ENCODE data around the gene SH2D3C.
A peak's percentile ranks its signal among the peaks of the same experiment; 100 is the strongest.

SH2D3C gene

DNA sequence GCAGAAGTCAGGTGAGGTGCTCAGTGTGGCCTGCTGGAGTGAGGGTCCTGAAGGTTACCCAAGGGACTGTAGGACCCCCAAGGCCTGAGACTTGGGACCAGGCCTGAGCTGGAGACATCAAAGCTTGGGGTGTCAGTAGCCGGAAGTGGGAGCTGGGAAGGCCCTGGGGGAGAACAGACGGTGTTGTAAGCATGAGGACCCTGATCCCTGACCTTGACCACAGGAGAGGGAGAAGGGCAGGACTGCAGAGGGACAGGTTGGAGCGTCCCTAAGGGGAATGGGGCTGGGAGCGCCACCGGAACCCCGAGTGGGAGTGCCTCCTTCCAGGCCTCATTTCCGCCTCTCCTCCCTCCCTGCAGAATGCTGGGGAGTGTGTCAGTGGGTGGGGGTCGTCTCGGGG, 62.1 kb downstream of the SH2D3C start:
- DNase-seq: no peak

DNA sequence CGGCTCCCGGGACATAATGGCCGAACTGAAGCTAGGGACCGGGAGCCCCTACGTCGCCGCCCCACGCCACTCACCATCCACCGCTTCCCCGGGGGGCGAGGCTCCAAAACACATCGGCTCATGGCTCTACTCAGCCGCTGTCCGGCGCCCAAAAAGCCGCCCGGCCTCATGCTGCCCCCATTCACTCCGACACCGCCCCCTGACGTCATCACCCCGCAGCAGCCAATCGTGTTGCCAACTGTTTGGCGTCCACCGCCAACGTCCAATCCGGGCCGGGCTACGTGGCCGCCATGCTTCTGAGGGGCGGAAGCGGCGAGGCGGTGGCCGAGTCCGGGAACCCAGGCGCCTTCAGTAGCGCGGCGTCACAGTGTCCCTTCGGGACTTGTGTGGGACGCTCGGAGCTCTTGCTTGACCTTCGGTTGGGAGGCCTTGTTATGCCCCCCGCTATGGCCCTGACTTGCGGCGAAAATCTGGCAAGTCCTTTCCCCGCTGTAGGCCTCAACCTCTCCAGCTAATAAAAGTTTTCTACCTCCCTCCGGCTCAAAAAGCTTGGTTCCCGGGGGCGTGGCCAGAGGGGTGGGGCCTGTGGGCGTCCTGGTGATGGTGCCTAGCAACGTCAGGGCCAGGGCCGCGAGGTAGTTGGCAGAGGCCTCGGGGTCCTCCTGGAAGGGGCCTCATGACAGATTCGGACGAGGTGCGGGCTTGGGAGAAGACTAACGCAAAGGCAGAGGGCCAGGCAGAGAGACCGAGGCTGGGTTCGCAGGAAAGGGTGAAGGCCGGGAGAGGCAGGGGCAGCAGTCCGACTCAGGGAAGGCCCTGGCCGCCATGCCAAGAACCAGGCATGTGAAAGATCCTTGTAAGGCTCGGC, 62.8 kb downstream of the SH2D3C start, which contains the start of the genes PTRH1 and TTC16:
PTRH1 (minus strand) TSS at position 194 of the 868 bp plus-strand sequence; CDS start at position 170, 24 bp downstream.
TTC16 (plus strand) TSS at position 610 of the 868 bp plus-strand sequence; CDS start at position 677, 67 bp downstream.
- DNase-seq: peak; percentile 92 to 96 (median 92)

DNA sequence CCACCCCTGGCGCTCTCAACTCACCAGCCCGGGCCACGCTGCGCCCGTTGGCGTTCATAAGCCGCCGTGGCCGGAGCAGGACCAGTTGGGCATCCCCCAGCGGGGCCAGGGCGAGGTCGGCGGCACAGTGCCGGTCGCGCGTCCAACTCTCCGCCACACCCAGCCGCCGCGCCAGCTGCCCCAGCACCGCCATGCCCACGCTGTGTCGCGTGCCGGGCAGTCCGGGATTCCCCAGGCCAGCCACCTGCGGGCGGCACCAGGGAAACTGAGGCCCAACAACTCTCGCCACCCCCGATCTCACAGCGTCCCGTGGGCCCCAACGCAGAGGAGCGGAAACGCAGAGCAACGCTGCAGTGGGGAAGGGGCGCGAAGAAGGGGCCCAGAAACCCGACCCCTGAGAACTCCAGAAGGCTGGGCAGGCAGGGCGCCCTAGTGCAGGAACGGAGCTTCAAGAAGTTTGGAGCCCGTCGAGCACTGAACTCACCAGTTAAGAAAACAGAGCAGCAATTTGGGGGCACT, 63.5 kb downstream of the SH2D3C start:
- no peak for DNase-seq

DNA sequence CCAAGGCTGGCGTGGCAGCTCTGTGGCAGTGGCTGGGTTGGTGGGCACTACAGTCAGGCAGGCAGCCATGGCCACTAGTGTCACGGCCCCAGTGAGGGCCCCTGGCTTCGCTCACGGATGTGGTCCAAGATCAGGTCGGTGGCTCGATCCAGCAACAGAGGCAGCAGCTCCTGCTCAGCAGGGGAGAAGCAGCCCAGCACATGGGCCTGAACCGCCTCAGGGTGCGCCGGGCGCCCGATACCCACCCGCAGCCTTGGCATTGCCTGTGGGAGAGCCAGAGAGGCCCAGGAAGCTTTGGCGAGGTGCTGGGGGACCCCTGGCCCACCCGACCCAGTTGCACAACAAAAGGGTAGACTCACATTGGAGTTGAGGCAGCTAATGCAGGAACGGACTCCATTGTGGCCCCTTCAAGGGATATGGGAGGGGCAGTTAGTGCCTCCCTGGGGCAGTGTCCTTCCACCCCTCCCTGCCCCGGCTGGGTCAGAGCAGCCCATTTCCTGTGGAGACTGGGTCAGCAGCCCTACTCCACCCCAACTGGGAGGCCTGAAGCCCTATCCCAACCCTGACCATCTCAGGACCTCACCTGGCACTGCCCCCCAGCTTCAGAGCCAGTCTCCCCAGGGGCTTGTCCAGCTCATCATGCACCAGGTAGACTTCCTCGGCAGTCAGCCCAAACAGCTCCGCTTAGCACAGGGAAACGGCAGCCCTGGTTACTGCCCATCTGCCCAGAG, 64.3 kb downstream of the SH2D3C start:
- no peak for DNase-seq

DNA sequence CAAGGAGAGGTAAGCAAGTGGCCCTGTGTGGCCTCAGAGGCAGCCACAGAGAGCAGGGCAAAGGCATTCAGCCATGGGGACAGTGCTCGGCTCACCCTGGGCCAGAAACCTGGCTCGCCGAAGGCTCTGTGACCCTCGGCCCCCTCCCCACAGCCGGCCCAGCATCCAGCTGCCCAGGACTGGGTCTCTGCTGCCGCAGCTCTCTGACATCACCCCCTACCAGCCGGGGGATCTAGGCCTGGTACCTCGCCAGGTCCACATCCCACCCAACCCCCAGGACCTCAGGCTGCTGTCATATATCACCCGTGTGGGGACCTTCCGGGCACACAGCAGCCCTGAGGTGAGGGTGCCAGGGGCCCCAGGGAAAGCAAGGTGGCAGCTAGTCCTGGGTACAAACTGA, 65.6 kb downstream of the SH2D3C start:
- DNase-seq: no peak

DNA sequence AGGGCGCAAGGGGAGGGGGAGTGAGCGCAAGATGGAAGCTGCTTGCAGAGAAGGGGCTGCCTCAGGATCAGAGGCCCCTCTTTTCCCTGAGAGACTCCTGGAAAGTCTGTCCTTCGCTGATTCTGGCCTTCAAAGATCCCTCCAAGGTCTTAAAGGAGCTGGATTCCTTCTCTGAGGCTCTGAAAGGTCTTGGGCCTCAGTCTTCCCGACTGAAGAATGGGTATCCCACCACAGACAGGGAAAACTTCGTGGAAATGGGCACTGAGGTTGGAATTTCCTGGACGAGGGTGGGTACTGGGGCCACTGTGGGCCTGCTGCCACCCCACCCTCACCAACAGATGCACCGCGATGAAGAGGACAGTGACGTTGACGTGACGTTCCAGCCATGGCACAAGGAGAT, 66.1 kb downstream of the SH2D3C start:
- no peak for DNase-seq

DNA sequence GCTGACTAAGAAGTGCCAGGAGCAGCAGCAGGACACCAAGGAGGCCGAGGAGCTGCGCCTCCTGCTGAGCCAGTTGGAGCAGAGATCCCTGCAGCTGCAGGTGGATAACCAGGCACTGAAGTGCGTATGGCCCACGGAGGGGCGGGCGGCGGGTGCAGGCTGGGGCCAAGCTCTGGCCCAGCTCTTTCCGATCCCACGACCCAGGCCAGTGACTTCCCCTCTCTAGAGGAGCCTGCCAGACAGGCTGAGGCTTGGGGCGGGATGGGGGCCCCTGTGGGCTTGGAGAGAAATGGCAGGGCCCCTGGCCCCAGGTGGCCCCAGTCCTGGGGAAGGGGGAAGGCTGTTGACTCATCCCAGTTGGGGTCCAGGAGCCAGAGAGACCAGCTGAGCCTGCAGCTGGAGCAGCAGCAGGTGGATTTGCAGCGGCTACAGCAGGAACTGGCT, 66.6 kb downstream of the SH2D3C start:
- DNase-seq: no peak

DNA sequence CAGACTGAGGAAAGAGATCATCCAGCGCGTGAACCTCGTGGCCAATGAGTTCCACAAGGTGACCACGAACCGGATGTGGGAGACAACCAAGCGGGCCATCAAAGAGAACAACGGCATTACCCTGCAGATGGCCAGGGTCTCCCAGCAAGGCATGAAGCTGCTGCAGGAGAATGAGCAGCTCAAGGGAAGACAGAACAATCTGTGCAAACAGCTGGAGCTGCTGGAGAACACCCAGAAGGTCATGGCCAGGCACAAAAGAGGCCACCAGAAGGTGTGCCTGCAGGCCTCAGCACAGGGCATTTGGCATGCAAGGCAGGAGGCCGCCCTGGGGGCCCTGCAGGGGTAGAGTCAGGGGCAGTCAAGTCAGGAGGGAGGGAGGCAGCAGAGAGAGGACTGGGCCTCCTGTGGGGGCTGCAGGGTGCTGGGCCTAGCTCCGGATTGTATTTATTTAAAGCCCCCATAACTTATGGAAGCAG, 67.2 kb downstream of the SH2D3C start:
- no peak for DNase-seq

DNA sequence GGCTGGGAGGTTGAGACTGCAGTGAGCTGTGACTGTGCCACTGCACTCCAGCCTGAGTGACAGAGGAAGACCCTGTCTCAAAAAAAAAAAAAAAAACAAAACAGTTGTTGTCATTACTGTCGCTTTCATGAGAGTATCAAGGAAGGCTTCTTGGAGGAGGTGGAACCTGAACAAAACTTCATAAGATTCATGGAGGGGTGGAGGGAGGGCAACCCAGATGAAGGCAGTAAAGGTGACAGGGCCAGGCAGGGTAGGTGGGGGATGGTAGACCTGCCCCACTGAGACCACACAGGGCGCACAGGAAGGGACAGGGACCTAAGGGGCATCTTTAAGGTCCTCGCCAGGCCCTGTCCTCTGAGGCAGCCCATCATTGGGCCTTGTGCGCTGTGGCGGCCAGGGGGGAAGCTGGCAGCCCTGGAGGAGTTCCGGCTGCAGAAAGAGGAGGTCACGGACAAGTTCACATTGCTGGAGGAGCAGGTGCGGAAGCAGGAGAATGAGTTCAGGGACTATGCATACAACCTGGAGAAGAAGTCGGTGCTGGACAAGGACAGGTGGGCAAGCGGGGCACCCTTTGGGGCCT, 68.2 kb downstream of the SH2D3C start:
- no peak for DNase-seq

DNA sequence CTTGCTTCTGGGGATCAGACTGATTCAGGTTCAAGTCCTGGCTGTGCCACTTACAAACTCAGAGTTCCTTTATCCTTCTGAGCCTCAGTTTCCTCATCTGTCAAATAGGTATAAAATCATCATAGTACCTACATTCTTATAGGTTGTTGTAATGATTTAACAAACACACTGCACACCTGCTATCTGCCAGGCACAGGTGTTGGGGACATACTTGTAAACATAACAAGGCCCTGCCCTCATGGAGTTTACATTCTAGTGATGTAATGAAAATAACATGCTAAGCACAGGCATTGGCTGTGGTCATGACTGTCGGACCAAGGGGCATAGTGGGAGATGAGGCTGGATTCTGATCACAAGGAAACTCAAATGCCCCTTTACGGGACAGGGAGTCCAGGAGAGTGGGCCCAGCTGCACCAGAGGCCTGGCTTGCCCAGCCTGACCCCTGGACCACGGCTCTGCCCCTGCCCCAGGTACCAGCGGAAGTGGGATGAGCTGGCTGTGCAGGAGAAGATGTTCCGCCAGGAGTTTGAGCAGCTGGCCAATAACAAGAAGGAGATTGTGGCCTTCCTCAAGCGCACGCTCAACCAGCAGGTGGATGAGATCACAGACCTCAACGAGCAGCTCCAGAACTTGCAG, 69.4 kb downstream of the SH2D3C start:
- no peak for DNase-seq

DNA sequence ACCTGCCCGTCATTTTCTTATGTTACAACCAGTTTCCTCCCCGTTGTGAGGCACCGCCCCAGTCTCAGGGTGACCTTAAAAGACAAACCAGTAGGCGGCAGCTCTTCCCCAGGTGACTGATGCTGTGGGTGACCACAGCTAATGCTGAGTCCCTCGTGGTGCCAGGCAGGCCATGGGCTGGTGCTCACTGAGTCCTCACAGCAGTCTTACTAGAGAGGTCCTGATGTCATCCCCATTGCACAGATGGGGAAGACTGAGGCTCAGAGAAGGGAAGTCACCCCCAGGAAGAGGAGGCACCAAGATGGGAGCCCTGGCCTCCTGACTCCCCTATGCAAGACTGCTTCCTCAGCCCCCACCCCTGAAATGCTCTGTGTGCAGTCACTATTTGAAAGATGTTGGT, 70.7 kb downstream of the SH2D3C start:
- DNase-seq: no peak

DNA sequence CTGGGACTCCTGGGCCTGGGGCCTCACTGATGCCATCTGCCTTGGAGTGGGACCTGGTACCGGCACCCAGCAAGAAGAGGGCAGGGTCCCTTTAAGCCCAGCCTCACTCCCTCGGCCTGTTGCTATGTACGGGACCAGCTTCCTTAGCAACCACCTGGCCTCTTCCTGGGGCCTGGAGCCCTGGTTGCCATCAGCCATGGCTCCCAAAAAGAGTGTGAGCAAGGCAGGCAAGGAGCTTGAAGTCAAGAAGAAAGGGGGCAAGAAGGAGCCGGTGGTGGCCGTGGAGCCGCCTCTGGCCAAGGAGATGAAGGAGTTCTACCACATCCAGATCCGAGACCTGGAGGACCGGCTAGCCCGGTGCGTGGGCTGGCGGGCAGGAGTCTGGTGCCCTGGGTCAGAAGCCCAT, 71.6 kb downstream of the SH2D3C start, which contains the start of gene CFAP157:
CFAP157 (plus strand) TSS at position 153 of the 406 bp plus-strand sequence; CDS start at position 197, 44 bp downstream.
- no peak for DNase-seq

DNA sequence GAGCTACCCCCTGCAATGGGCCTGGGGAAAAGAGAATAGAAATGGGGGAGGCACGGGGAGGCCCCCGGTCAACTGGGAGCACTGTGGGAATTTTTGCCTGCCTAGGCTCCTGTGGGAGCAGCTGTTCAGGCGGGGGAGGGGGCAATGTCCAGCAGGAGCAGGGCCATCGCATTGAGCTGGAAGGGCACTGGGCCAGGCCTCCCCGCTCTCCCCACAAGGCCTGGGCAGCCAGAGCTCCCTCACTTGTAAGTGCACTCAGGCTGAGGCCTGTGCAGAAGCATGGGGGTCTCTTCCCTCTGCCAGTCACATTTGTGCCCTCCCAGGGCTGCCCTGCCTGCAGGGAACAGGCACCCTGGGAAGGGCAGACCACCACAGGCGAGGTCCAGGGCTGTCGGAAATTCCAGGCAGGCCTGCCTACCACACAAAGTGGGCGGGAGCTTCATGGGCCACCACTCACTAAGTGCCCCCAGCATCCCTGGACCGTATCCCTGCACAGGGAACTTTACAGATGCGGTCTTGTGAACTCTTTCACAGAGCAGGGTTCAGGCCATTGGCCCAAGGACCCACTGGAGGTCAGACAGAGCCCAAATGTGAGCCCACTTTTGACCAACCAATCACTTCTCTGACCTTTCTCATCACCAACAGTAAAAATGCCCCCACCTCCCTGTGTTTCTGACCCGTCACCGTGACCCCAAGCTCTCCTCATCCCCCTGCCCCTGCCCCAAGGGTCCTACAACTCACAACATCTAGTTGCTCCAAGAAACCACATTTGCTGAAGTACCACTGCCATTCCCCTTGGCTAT, 72.7 kb downstream of the SH2D3C start:
- no peak for DNase-seq

DNA sequence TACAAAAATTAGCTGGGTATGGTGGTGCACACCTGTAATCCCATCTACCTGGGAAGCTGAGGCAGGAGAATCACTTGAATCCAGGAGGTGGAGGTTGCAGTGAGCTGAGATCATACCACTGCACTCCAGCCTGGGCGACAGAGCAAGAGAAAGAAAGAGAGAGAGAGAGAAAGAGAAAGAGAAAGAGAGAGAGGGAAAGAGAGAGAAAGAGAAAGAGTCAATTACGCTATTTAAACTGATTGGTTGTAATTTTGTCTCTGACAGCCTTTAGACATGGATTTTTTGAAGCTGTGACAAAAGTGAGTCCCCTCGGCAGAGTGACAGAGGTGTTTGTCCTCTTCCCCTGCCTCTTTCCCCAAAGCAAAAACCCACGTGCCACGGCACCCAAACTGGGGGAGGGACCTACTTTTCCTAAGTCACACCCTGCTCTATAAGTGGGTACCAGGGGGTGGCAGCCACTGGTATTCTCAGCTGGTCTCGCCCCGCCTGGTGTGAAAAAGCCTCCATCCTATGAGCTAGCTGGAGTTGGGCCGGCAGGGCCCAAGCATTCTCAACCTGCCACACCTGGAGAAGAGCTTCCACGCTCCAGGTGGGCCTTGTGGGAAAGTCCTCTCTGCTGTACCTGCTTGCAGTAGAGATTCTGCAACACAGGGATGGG, 75.0 kb downstream of the SH2D3C start:
- DNase-seq: no peak

DNA sequence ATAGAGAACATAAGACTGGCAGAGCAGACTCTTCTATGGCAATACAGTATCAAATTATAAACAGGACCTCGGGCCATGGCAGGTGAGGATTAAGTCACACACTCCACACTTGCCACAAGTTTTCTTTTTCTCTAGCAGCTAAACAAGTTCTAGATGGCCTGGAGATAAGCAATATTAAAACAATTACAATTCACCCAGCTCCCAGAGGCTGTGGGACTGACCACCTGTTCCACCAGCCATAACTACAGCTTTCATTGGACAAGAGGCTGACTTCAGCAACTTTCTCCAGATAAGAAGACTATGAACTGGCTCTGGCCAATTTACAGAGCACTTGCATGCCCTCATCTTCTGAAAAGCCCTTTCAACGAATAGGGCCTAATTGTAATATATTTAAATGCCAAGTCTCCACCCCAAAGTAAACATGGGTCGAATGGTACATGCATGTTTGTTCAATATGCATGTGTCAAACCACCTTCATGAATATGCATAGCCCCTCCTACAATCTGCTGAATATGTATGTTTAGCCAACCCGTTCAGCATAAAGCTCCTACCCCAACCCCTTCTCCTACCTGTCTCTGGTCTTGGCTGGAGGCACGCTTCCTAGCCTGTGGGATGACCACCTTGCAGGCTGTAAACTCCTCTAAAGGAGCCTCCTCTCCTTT, 77.7 kb downstream of the SH2D3C start:
- DNase-seq: no peak

DNA sequence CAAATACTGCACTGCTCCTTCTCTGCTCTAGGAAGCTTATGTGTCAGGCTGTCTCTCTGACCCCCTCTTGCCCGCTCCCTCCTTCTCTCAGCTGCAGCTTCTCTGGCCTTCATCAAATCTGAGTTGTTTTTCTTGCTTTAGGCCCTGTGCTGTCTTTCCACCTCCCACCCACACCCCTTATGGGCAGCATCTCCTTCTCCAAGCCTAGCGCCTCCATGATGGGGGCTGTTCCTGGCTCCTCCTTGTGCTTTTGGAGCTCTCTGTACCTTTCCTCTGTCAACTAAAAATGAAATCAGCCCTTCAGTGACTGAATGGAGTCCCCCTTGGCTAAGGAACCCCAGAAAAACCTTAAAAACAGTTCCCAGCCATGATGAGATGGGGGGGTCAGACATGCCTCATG, 78.3 kb downstream of the SH2D3C start:
- DNase-seq: no peak

DNA sequence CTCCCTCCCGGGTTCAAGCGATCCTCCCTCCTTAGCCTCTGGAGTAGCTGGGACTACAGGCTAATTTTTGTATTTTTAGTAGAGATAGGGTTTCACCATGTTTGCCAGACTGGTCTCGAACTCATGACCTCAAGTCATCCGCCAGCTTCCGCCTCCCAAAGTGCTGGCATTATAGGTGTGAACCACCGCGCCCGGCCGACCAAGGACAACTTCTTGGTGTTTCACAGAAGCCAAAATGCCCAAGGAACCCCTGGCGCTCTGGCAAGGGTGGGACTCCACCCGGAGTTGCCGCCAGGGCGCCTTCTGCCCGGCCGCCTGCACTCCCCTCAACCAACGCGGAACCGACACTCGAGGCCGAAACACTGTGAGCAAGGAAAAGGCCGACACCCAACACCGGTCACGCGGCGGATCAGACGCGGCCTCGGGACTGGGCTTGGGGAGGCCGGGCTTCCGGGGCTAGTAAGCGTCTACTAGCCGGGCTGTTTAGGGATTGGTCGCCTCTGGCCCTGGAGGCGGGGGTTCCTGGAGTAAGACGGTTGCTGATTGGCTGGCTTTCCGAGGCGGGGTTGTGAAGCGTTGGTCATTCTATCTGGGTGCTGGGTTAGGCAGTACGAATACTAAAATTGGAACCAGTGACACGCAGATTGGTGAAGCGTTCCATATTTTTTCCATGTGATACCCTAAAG, 79.3 kb downstream of the SH2D3C start:
- DNase-seq: peak; percentile 40 to 64 (median 50)

DNA sequence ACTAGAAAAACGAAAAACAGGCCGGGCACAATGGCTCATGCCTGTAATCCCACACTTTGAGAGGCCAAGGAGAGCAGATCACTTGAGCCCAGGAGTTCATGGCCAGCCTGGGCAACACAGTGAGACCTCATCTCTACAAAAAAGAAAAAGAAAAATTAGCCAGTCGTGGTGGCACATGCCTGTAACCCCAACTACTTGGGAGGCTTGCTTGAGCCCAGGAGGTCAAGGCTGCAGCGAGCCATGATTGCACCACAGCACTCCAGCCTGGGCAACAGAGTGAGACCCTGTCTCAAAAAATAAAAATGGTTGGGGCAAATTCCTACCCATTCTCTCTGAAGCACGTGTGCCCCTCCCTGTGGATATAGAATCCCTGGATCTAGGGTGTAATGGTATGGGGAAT, 80.1 kb downstream of the SH2D3C start:
- no peak for DNase-seq

DNA sequence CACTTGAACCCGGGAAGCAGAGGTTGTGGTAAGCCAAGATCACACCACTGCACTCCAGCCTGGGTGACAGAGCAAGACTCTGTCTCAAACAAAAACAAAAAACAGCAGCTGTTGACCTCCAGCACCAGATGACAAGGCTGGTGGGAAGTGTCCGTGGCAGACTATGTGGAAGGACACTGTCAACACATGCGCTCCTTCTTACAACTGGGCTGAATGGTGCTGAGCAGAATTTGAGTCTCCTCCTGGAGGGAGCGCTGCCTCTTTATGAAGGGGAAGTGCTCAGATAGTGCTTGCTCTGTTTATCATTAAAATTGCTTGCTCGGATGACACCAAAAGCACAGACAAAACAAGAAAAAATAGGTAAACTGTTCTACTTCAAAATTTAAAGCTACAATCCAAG, 80.9 kb downstream of the SH2D3C start:
- DNase-seq: no peak
